Dermis microvascular lymphatic vessel endothelial cell (primary cell): ENCODE data around the gene B3GALT4. TPM values are rescaled to one million over a fixed set of nuclear protein-coding genes. Genes with fewer than 3 reads are reported as not detected.
"Not testable (repeated sequence)": the region's sequence is repeated elsewhere in the genome, so short reads cannot be mapped to it uniquely, and the experiment has no call there.

ENCODE experiments used
- DNase-seq, 2 donors: peaks; one replicate each; pipeline versions ENCODE4 v3.0.0 to v3.0.0-alpha.2; 2010; ENCODE audit warnings: low read depth in 2 of 2
- total RNA-seq: library from RNA; depleted of rRNA; stranded (reverse); fragments of >200 nt; gene quantifications from 2 replicates; pipeline ENCODE4 v1.2.1, GENCODE V29; 2014

B3GALT4 gene
- 2.9 and 3.0 TPM in 2 replicates for total RNA-seq

GRCh38 chr6:33276864-33277662 lies at the start of gene B3GALT4:
Gene B3GALT4, plus strand, starts transcription at chr6:33277123. Its CDS starts 297 bp downstream, at chr6:33277420.
- DNase-seq = peak in 1 of 2 donors; percentile 71

GRCh38 chr6:33235221-33235634 lies 41.7 kb upstream of the B3GALT4 start:
- no peak for DNase-seq

DNA sequence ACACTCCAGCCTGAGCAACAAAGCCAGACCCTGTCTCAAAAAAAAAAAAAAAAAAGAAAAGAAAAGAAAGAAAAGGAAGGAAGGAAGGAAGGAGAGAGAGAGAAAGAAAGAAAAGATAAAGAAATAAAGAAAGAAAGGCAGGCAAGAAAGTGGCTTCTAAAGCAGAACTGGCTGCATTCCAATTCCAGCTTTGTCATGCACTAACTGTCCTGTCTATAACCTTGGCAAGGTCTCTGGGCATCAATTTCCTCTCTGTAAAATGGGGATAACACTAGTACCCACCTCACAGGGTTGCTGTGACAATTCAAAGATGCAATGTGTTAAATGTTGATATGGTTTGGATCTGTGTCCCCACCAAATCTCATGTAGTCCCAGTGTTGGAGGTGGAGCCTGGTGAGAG lies 40.6 kb upstream of the B3GALT4 start:
- DNase-seq = no peak

- DNase-seq = no peak
Observed at GRCh38 chr6:33236852-33237251, 40.1 kb upstream of the B3GALT4 start.

GRCh38 chr6:33237741-33238140 lies 39.2 kb upstream of the B3GALT4 start:
- no peak for DNase-seq

GRCh38 chr6:33241968-33242367 lies 35.0 kb upstream of the B3GALT4 start:
- no peak for DNase-seq

DNA sequence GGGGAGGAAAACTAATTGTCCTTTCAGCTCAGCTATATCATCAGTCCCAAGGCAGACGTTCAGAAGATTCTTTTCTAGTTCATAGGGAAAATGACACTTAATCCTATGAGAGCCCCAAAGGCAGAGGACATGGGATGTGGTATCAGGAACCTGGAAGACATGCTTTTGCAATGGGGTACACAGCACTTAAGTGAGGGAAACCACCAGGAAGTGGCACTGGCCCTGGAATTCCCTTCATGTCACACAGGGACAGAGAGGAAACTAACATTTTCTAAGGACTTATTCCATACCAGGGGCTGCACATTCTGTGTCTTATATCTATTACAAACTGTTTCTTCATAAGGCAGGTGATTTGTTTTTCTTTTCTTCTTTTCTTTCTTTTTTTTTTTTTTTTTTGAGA lies 33.4 kb upstream of the B3GALT4 start:
- DNase-seq = no peak

- DNase-seq = peak; percentile 68 to 85
Observed at GRCh38 chr6:33247977-33248642, 28.8 kb upstream of the B3GALT4 start.

DNA sequence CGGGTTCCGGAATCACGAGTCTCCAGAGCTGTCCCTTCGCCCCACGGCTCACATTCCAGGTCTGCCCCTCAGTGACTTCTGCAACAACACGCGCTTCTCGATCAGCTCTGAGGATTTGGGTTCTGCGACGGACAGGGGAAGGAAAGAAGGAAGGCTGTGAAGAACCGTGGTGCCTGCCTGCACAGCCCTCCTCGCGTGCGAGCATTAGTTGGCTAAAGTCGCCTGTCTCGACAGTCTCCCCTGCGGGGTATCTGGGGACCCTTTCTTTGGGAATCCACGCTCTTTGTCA lies 28.3 kb upstream of the B3GALT4 start:
- no peak for DNase-seq

DNA sequence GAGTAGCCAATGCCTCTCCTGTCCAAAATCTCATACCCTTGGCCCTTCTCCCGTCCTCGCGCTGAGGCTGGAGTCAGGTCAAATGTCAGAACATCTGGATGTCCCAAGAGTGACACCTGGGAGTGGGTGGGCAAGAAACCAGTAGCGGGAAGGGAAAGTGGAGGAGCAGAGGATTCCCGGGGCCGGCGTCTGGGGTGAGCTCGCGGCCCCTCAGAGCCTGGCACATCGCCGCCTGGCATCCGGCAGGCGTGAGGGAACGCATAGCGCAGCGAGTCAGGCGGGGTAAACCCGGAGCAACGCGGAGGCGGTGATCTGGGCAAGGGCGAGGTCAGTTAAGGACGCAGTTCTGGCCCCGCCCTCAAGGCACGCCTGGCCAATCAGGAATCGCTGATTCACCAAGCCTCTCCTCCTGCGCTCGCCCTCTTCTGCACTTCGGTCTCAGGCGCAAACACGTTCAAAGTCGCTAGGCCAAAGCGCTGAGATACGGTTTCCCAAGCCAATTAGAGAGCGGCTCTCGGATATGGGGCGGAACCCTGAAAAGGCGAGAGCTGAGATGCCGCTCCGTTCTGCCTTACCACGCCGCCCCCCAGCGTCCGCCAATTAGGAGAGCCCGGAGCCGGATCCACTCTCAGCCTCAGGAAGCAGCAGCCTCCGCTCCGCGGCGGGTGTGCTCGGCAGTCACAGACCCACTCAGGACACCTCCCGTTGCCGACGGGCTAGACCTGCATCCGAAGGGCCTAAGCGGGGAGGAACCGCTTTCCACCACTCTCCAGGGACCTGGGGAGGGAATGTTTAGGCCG lies 27.8 kb upstream of the B3GALT4 start:
- peak; percentile 97 to 99 for DNase-seq

DNA sequence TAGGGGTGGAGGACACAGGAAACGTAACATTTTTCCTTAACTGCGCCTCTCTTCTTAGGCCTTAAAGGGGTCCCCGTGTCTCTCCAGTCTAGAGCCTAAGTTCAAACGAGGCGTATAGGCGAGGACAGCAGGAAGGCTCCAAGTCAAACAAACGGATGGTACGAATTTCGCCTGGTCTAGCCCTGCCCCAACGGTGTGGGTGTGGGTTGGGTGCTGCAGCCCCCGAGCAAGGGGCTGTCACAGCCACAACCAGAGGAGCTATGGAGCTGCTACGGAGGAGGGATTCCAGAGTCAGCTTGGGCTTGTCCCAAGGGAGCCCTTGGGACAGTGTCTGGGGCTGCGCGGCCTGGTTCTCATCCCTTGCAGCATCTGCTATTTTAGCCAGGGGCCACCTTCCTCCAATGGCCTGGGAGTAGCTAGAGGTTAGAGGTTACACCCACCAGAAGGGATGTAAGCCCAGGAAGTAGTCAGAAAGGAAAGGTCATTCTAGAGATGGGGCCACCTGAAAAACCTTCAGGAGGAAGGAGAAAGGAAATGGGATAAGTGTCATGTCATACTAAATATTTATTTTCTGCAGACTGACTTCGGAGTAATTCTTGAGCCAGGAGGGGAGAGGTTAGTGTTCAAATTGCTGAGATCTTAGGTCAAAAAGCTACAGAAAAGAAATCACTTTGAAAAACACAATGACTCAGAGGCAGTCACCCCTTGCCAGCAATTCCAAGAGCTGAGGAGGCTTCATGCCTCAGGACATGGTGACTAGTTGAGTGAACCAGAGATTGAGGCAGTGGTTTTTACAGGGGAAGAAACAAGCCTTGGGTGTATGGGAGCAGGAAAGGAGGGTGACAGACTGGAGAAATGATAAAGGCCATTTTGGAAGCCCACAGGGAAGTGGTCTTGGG lies 26.9 kb upstream of the B3GALT4 start:
- peak in 1 of 2 donors; percentile 35 for DNase-seq

DNA sequence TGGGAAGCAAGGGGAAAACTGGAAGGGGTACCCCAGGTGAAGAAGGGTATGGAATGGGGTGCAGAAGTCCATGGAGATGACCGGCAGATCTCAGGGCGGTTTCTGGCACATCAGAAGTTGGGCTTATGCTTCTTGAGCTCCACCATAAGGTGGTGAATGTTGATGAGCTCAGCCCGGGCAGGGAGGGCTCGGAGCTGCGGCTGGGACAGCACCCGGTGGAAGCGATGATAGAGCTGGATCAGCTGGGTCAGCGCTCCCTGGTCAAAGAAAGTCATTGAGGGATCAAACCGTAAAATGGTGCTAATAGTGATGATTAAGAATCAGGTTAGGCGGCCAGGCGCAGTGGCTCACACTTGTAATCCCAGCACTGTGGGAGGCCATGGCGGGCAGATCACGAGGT lies 26.2 kb upstream of the B3GALT4 start:
- DNase-seq = no peak

DNA sequence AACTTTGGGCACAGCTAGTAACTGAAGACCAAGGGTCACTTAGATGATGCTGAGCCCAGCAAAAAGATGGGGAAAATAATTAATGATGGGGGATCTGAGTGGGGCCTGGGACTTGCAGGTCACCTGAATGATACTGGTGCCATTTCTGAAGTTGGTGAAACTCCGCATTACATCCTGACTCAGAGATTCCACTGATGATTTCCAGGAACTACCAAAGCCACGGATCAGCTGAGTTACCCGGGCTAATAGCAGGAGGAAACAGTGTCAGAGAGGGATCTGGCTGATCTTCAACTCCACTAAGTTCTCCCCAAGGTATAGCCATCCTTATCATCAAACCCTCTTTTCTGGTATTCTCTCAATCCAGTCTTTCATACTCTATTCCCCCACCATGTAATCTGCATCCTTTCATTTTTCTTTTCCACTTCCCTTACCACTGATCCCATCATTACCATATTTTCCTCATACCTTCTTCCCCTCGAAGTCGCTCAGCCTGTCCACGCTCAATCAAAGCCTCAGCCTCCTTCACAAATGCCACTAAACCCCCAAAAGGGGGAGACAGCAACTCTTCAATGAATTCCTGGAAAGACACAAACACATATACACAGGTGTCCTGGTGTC lies 25.4 kb upstream of the B3GALT4 start:
- DNase-seq = no peak

DNA sequence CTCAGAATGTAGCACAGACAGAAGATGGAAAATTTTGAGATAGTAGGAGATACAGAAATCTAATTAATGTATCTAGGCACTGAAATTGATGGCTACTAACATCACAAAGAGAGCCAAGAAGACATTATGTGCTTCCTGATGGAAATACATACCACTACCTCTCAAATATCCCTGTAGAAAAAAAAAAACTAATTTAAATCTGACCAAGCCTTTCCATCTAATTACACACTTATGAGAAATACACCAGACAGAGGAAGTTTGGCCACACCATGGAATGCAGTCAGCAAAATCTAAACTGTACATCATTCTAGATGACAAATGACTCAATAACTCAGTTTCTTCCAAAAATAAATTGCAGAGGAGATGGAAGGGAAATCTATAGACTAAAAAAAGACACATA lies 24.2 kb upstream of the B3GALT4 start:
- no peak for DNase-seq

DNA sequence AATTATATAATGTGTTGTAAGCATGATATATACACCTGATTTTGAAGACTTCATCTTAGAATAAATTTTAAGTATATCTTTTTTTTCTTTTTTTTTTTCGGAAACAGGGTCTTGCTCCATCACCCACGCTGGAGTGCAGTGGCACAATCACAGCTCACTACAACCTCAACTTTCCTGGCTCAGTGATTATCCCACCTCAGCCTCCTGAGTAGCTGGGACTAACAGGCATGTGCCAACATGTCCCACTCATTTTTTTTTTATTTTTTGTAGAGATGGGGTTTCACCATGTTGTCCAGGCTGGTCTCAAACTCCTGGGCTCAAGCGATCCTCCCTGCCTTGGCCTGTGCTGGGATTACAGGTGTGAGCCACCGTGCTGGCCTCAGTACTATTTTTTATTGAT lies 22.3 kb upstream of the B3GALT4 start:
- DNase-seq = no peak

DNA sequence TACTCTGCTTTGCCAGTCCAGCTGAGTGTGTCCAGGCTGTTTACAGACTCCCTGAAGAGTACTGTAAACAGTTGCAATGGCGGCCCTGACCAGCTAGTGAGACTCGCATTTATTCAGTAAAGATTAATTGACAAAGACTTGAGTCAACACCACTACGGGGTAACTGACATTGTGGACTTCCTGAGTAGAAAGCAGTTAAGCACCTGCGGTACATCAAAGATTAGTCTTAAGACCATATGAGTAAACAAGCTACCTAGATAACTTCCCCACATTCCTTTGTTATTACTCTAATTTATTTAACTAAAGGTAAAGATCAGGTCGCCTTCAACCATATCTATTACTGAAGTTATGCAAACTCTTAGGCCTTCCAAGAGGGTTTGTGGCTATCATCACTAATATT lies 17.9 kb upstream of the B3GALT4 start:
- no peak for DNase-seq

- DNase-seq = not testable (repeated sequence)
Observed at GRCh38 chr6:33262490-33262889, 14.4 kb upstream of the B3GALT4 start.

DNA sequence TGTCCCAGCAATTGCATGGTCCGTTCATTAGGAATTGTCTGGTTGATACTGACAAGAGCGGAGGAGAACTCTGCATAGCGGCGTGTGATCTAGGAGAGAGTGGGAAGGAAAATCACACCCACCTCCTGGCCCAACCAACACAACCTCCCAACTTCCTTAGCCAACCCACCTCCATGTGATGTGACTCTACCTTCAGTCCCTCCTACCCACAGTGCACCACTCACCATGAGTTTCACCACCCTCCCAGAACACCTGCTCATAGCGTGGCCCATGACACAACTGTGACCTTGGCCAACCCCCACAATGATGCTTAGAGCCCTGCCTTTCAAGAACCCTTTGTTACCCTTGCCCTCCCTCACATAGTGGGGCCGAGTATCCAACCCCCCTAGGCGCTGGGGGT lies 12.9 kb upstream of the B3GALT4 start:
- no peak for DNase-seq

- DNase-seq = no peak
Observed at GRCh38 chr6:33271117-33271467, 5.8 kb upstream of the B3GALT4 start.

- DNase-seq = peak; percentile 100
Observed at GRCh38 chr6:33271468-33272274, 5.3 kb upstream of the B3GALT4 start, which contains the start of the genes RPS18 and VPS52. Gene RPS18, plus strand, starts transcription at chr6:33272075. Its CDS starts 45 bp downstream, at chr6:33272120. Gene VPS52, minus strand, starts transcription at chr6:33271876. Its CDS starts 201 bp downstream, at chr6:33271675.
